K562 (cell line): ENCODE results near the gene PPIL1. TPM values are rescaled to one million over a fixed set of nuclear protein-coding genes. Genes with fewer than 3 reads are reported as not detected.

Experiments used
- ARHGAP35 ChIP-seq: fragments of 450-650 bp; IDR thresholded peaks from 2 replicates; pipeline ENCODE4 v1.6.1; 2018; ENCODE audit not compliant: partially characterized antibody
- BRD4 ChIP-seq: fragments of 200-600 bp; sonication (generic); IDR thresholded peaks from 2 replicates; pipeline ENCODE4 v1.6.1; 2017; ENCODE audit warnings: inconsistent platforms
- BRD9 ChIP-seq: fragments of 450-650 bp; IDR thresholded peaks from 2 replicates; pipeline ENCODE4 v1.6.1; 2018; ENCODE audit warnings: low read depth; ENCODE audit not compliant: partially characterized antibody
- CCNT2 ChIP-seq: IDR thresholded peaks from 2 replicates; pipeline ENCODE4 v1.6.1; 2011; ENCODE audit warnings: borderline replicate concordance, low read depth, mild to moderate bottlenecking, moderate library complexity, mixed read lengths, low read length; ENCODE audit not compliant: insufficient read length; ENCODE audit errors: extremely low read depth
- CSDE1 ChIP-seq, 2 experiments: fragments of 450-650 bp; IDR thresholded peaks; 2 replicates each; pipeline ENCODE4 v1.6.1; 2016; ENCODE audit warnings: mild to moderate bottlenecking in 1 of 2
- FOXA3 ChIP-seq, 2 experiments: fragments of 450-650 bp in 1 of 2; sonication (generic) in 1 of 2; formaldehyde crosslinking; IDR thresholded peaks in 1 of 2; conservative IDR thresholded peaks in 1 of 2; 2 replicates each; pipeline versions ENCODE4 v1.4.0 to v1.8.0; 2020 to 2022; ENCODE audit warnings: mild to moderate bottlenecking in 2 of 2, missing genetic modification reagents in 1 of 2
- FOXJ3 ChIP-seq: sonication (generic); formaldehyde crosslinking; IDR thresholded peaks from 2 replicates; pipeline ENCODE4 v1.4.0; 2020; ENCODE audit warnings: mild to moderate bottlenecking, missing genetic modification reagents
- MTF1 ChIP-seq: fragments of 250-450 bp; sonication (Bioruptor Pico); IDR thresholded peaks from 2 replicates; pipeline ENCODE4 v1.9.0; 2021; ENCODE audit warnings: moderate library complexity, mild to moderate bottlenecking, inconsistent platforms, borderline replicate concordance
- NFIC ChIP-seq: fragments of 450-650 bp; IDR thresholded peaks from 2 replicates; pipeline ENCODE4 v1.6.1; 2017; ENCODE audit warnings: mild to moderate bottlenecking, inconsistent platforms
- STAT5B ChIP-seq: fragments of 250-450 bp; sonication (Bioruptor Pico); IDR thresholded peaks from 2 replicates; pipeline ENCODE4 v1.8.0; 2021; ENCODE audit warnings: mild to moderate bottlenecking, inconsistent platforms
- TCFL5 ChIP-seq: fragments of 250-450 bp; sonication (Bioruptor Pico); conservative IDR thresholded peaks from 2 replicates; pipeline ENCODE4 v1.6.1; 2021; ENCODE audit warnings: mild to moderate bottlenecking, moderate library complexity, matching md5 sums
- TFAM ChIP-seq: fragments of 250-450 bp; sonication (Bioruptor Pico); conservative IDR thresholded peaks from 2 replicates; pipeline ENCODE4 v1.5.0; 2021; ENCODE audit warnings: mild to moderate bottlenecking, moderate library complexity
- THRAP3 ChIP-seq: fragments of 450-650 bp; IDR thresholded peaks from 2 replicates; pipeline ENCODE4 v1.6.1; 2016; ENCODE audit warnings: mild to moderate bottlenecking, inconsistent platforms, borderline replicate concordance
- ZEB2 ChIP-seq: fragments of 450-650 bp; IDR thresholded peaks from 2 replicates; pipeline ENCODE4 v1.6.1; 2016
- ZFP30 ChIP-seq: fragments of 250-450 bp; sonication (Bioruptor Pico); IDR thresholded peaks from 2 replicates; pipeline ENCODE4 v1.8.0; 2022; ENCODE audit warnings: moderate library complexity, mild to moderate bottlenecking, inconsistent platforms, borderline replicate concordance
- ZNF140 ChIP-seq: fragments of 250-450 bp; sonication (Bioruptor Pico); IDR thresholded peaks from 2 replicates; pipeline ENCODE4 v1.8.0; 2021; ENCODE audit warnings: moderate library complexity, mild to moderate bottlenecking, inconsistent platforms
- ZNF583 ChIP-seq: fragments of 250-450 bp; sonication (Bioruptor Pico); IDR thresholded peaks from 2 replicates; pipeline ENCODE4 v1.4.0; 2020
- ZNF79 ChIP-seq: fragments of 250-450 bp; sonication (Bioruptor Pico); IDR thresholded peaks from 2 replicates; pipeline ENCODE4 v1.4.0; 2020; ENCODE audit warnings: low read depth, mild to moderate bottlenecking, moderate library complexity
- polyA plus RNA-seq, 8 experiments: library from polyadenylated mRNA; depleted of rRNA in 4 of 8; stranded (reverse) in 5 of 8; unstranded in 3 of 8; fragments of >200 nt; fragmentation: Nextera tagmentation in 2 of 8; fragmentation: Illumina TruSeq in 1 of 8; extraction: Ambion mirVana in 2 of 8; extraction: Trizol in 1 of 8; gene quantifications; 2 replicates each; pipeline versions ENCODE4 v1.2.1 to v1.2.3, GENCODE V29; 2011 to 2014; ENCODE audit warnings: inconsistent platforms in 1 of 8, missing spikeins in 1 of 8
- total RNA-seq, 7 experiments: library from RNA; depleted of rRNA in 6 of 7; stranded (reverse); fragments of >200 nt in 6 of 7; fragmentation: Illumina TruSeq in 2 of 7; extraction: Trizol in 2 of 7; gene quantifications; 2 replicates each; pipeline versions ENCODE4 v1.2.1 to v1.2.3, GENCODE V29; 2011 to 2021; ENCODE audit warnings: low replicate concordance in 1 of 7
- TF ChIP-seq, protein P1 (sequence below), 2 experiments: fragments of 250-450 bp in 1 of 2; fragments of 450-650 bp in 1 of 2; sonication (Bioruptor Pico) in 1 of 2; IDR thresholded peaks; 2 replicates each; pipeline versions ENCODE4 v1.6.1 to v1.8.0; 2016 to 2021; ENCODE audit warnings: mild to moderate bottlenecking in 2 of 2, moderate library complexity in 2 of 2, missing compliant biosample characterization in 1 of 2, missing genetic modification characterization in 1 of 2
- TF ChIP-seq, protein P2 (sequence below): fragments of 450-650 bp; IDR thresholded peaks from 2 replicates; pipeline ENCODE4 v1.6.1; 2016
- TF ChIP-seq, protein P3 (sequence below): fragments of 250-450 bp; sonication (Bioruptor Pico); IDR thresholded peaks from 2 replicates; pipeline ENCODE4 v1.8.0; 2021; ENCODE audit warnings: borderline replicate concordance, mild to moderate bottlenecking, moderate library complexity; ENCODE audit not compliant: poor library complexity, severe bottlenecking
- TF ChIP-seq, protein P4 (sequence below), 3 experiments: fragments of 200-800 bp in 1 of 3; sonication (Bioruptor generic) in 1 of 3; sonication (generic) in 1 of 3; formaldehyde crosslinking in 1 of 3; IDR thresholded peaks; 2 replicates each; pipeline versions ENCODE4 v1.6.1 to v1.8.0; 2016 to 2022; ENCODE audit warnings: mild to moderate bottlenecking in 2 of 3, missing compliant biosample characterization in 2 of 3, missing genetic modification characterization in 2 of 3, missing genetic modification reagents in 1 of 3
- TF ChIP-seq, protein P5 (sequence below): fragments of 250-450 bp; sonication (Bioruptor Pico); IDR thresholded peaks from 2 replicates; pipeline ENCODE4 v1.8.0; 2021; ENCODE audit warnings: moderate library complexity, mild to moderate bottlenecking, inconsistent platforms

PPIL1 gene
- total and polyA plus RNA-seq, 9 of the 15 experiments (the other 6 are each of a cell fraction or from before 2014, with no cell fraction given) = 65.8 to 205 (median 130) TPM

DNA sequence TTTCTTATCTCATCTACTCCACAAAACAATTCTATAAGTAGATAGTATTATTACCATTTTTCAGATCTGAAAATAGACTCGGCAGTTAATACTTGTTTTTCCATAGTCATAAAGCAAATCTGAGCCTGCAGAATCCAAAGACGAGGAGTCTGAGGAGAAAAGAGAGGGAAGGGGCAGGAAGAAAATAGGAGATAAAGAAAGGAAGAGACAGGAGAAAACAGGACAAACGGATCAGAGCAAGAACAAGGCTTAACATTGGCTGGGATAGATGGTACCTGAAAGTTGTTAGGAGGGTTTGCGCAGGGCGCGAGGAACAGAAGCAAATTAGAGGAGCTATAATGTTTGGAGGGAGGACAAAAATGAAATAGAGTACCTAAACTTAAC is 639 bp upstream of the PPIL1 start (continued):
- TF ChIP-seq, protein P1, sequence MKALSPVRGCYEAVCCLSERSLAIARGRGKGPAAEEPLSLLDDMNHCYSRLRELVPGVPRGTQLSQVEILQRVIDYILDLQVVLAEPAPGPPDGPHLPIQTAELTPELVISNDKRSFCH (CRISPR knock-in tag; IDR thresholded peaks at IDR 0.05) = no peak
- TF ChIP-seq, protein P1 (tag; IDR thresholded peaks at IDR 0.05) = no peak
- TF ChIP-seq, protein P2, sequence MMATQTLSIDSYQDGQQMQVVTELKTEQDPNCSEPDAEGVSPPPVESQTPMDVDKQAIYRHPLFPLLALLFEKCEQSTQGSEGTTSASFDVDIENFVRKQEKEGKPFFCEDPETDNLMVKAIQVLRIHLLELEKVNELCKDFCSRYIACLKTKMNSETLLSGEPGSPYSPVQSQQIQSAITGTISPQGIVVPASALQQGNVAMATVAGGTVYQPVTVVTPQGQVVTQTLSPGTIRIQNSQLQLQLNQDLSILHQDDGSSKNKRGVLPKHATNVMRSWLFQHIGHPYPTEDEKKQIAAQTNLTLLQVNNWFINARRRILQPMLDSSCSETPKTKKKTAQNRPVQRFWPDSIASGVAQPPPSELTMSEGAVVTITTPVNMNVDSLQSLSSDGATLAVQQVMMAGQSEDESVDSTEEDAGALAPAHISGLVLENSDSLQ = no peak
- TF ChIP-seq, protein P3, sequence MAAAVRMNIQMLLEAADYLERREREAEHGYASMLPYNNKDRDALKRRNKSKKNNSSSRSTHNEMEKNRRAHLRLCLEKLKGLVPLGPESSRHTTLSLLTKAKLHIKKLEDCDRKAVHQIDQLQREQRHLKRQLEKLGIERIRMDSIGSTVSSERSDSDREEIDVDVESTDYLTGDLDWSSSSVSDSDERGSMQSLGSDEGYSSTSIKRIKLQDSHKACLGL = no peak
- peak; percentile 15 for TF ChIP-seq BRD9
- no peak for TF ChIP-seq FOXJ3 (CRISPR knock-in tag)
- no peak for TF ChIP-seq TCFL5
- TF ChIP-seq, protein P4, sequence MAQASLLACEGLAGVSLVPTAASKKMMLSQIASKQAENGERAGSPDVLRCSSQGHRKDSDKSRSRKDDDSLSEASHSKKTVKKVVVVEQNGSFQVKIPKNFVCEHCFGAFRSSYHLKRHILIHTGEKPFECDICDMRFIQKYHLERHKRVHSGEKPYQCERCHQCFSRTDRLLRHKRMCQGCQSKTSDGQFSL (CRISPR knock-in tag; IDR thresholded peaks at IDR 0.05) = no peak
- TF ChIP-seq, protein P4 (tag; IDR thresholded peaks at IDR 0.05) = no peak
- no peak for TF ChIP-seq FOXA3 (CRISPR knock-in tag; conservative IDR thresholded peaks at IDR 0.05 in 1 of 2, IDR thresholded peaks at IDR 0.05 in 1 of 2)
- TF ChIP-seq BRD4 = no peak
- 0 out of 2 replicates have a peak, but pooled peaks have one; percentile 51 for TF ChIP-seq THRAP3
- TF ChIP-seq, protein P5, sequence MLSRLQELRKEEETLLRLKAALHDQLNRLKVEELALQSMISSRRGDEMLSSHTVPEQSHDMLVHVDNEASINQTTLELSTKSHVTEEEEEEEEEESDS (CRISPR knock-in tag) = no peak
- TF ChIP-seq ZNF79 (CRISPR knock-in tag) = no peak
- no peak for TF ChIP-seq ZNF140 (CRISPR knock-in tag)
- TF ChIP-seq STAT5B = no peak
- TF ChIP-seq ARHGAP35 = no peak
- TF ChIP-seq MTF1 (CRISPR knock-in tag) = no peak
- no peak; the same call in 1 of the 2 replicates for TF ChIP-seq NFIC
- TF ChIP-seq ZFP30 (CRISPR knock-in tag) = no peak
- TF ChIP-seq CSDE1 (IDR thresholded peaks at IDR 0.05) = peak; percentile 29 to 42; a peak in 2 of 4 replicates
- TF ChIP-seq ZNF583 (CRISPR knock-in tag) = no peak
- TF ChIP-seq TFAM (CRISPR knock-in tag) = no peak
- no peak for TF ChIP-seq ZEB2
- TF ChIP-seq CCNT2 = no peak
